T47D (cell line): ENCODE data around the gene ARR3.
"Not testable (repeated sequence)": the region's sequence is repeated elsewhere in the genome, so short reads cannot be mapped to it uniquely, and the experiment has no call there.

Experiments
- DNase-seq, 2 experiments: peaks; one replicate each; pipeline versions ENCODE4 v3.0.0 to v3.0.0-alpha.2; 2011 to 2012; ENCODE audit warnings: low read depth in 1 of 2, low spot score in 1 of 2
- JUND ChIP-seq: IDR thresholded peaks from 2 replicates; pipeline ENCODE4 v1.6.1; 2012; ENCODE audit warnings: low read depth
- in situ Hi-C: cut with HindIII; loops from 2 replicates; pipeline ENCODE4 v1.10.0; 2016; ENCODE audit warnings: low sequenced_read_pairs, low pct_unique_long_range_greater_than_20kb

ARR3 gene

DNA sequence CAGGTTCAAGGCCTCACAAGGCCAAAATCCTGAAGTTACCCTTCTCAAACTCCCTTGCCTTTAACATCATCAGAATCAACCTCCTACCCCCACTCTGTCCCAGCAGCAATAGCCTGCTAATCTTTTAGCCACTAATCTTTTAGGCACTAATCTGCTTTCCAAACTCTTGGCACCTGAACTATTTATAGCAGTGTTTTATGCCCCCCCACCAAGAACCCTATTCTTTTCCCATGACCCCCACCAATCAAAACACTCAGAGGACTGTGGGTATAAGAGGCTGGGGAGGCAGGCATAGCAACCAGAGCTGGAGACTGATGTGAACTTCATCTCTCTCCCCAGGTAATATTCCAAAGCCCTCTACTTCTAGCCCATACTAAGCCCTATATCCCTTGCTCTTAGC is at the start of gene ARR3:
ARR3 (plus strand) TSS at position 301 of the 400 bp plus-strand sequence. CDS start 1,052 bp downstream, outside the sequence.
- in situ Hi-C loops = no loop called here
- no peak for DNase-seq
- TF ChIP-seq JUND = no peak

DNA sequence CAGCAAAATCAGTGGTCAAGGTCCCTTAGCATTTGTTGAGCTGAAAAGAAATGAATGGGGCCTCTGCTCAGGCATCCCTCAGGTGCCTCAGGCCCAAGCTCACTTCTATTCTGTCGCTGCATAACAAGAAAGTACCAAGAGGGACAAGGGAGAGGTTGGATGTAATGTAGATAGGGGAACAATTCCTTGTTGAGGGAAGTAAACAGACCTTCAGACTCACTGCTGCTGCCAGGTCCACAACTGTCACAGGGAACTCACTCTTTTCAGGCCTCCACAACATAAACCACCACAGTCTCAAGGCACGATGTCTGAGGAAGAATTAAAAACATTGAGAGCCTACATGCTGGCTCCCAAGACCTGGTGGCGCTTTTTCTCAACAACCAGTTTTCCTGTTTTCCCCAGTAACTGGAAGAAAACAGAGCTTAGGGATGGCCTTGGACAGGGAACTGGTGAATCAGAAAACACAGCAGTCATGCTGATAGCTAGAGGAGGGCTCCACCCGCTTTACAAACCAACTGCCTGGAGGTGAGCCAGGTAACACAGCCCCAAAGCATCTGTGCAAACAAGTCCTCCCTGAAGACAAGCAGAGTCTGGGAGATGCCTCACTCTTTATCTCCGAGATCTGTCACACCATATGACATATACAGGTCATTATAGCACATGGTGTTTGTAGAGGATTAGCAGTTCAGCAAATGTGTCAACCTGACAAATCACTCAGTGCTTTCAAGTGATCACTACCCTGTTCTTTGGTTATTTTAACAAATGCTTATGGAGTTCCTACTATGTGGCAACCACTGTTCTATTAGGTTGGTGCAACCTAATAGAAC is 48.0 kb upstream of the ARR3 start:
- in situ Hi-C loops = no loop called here
- TF ChIP-seq JUND = no peak
- peak in 1 of 2 experiments; percentile 65 for DNase-seq

DNA sequence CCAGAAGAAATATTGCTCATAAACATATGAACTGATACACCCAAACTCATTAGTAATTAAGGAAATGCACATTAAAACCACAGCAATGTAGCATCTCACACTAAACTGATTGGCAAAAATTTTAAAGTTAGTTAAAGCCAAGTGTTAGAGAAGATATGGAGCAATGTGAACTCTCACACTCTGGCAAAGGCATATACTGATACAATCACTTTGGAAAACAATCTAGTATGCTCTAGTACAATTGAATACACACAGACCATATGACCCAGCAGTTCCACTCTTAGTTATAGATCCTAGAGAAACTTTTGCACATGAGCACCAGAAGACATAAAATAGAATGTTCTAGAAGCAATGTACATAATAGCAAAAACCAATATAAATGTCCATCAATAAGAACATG is 42.1 kb upstream of the ARR3 start:
- in situ Hi-C loops = no loop called here
- no peak for DNase-seq
- TF ChIP-seq JUND = no peak

GRCh38 chrX:70226687-70227086 is 41.4 kb upstream of the ARR3 start:
- TF ChIP-seq JUND = no peak
- in situ Hi-C loops = no loop called here
- DNase-seq = no peak

- in situ Hi-C loops = no loop called here
- no peak for DNase-seq
- TF ChIP-seq JUND = no peak
Observed at GRCh38 chrX:70231666-70232065, 36.5 kb upstream of the ARR3 start.

GRCh38 chrX:70234355-70234754 is 33.8 kb upstream of the ARR3 start, which contains the start of gene AWAT1:
Gene AWAT1 (plus strand): TSS chrX:70234655. CDS start chrX:70234696, 41 bp downstream.
- no peak for TF ChIP-seq JUND
- in situ Hi-C loops = no loop called here
- DNase-seq = no peak

GRCh38 chrX:70240751-70241150 is 27.4 kb upstream of the ARR3 start:
- no peak for DNase-seq
- TF ChIP-seq JUND = no peak
- in situ Hi-C loops = no loop called here

DNA sequence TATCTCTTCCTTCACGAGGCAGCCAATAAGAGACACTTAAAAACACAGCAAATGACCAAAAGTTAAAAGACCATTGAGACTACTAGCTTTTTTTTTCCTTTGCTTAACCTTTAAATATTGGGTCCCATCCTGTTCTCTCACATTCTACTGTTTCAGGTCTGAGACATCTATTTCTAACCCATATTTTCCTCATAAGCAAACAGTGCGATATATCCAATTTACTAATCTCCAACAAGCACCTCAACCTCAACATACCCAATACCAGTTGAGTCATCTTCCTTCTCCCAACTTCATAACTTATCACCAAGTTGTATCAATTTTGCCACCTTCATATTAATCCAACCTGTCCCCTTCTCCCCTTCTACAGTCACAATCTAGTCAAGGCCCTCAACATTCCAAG is 26.6 kb upstream of the ARR3 start:
- DNase-seq = no peak
- TF ChIP-seq JUND = no peak
- in situ Hi-C loops = no loop called here

GRCh38 chrX:70243601-70244000 is 24.5 kb upstream of the ARR3 start:
- DNase-seq, in situ Hi-C loops: not testable (repeated sequence)

DNA sequence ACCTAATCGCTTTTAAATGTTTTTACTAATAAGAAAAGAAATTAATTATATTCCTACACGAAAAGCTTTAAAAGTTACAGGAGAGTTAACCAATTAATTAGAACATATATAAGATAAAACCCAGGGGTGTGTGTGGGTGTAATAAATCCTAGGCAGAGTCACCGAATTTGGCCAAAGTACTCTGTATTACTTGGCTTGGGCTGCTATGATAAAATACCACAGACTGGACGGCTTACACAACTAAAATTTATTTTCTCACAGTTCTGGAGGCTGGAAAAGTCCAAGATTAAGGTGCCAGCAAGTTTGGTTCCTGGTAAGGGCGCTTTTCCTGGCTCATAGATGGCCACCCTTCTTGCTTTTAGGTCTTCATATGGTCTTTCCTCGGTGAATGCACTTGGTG is 23.3 kb upstream of the ARR3 start:
- no peak for DNase-seq
- in situ Hi-C loops = no loop called here
- TF ChIP-seq JUND = no peak

DNA sequence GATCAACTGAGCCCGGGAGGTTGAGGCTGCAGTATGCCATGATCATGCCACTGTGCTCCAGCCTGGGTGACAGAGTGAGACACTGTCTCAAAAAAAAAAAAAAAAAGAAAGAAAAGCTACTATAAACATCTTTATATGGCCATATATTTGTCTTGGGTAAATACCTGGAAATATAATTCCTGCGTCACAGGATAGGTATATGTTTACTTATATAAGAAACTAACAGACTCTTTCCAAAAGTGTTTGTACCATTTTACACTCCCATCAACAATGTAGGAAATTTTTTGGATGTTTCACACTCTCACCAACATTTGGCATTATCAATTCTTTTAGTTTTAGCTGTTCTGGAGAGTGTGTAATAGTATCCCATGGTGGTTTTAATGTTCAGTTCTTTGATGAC is 20.9 kb upstream of the ARR3 start:
- in situ Hi-C loops = no loop called here
- no peak for DNase-seq
- no peak for TF ChIP-seq JUND

GRCh38 chrX:70252491-70252890 is 15.6 kb upstream of the ARR3 start:
- no peak for TF ChIP-seq JUND
- no peak for DNase-seq
- in situ Hi-C loops = no loop called here

DNA sequence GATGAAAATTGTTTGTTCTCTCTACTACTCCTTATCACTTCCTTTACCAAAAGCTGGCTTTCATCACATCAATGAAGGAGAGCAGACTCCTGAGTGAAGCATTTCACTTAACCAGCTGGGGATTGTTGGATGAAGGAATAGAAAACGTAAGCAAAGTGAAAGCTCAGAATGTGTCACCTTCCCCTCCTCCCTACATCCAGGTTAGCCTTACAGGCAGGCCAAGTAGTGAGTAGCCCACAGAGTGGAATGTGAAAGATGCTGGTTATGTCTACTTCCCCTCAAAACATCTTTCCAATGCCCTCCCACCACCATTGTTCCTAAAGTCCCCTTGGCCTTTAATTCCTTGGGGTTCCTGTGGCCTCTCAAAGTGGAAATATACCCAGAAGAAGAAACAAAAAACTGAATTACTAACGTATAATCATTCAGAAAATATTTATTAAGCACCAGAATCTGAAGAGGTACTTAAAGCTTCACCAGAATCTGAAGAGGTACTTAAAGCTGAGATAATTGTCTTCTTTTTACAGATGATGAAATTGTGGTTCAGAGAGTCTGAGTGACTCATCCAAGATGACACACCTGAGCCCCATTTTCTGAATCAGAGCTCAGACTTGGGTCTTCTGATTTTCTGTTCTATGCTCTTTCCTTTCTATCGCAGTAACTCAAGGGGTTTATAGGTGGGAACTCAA is 14.6 kb upstream of the ARR3 start:
- in situ Hi-C loops = no loop called here
- no peak for TF ChIP-seq JUND
- no peak for DNase-seq

DNA sequence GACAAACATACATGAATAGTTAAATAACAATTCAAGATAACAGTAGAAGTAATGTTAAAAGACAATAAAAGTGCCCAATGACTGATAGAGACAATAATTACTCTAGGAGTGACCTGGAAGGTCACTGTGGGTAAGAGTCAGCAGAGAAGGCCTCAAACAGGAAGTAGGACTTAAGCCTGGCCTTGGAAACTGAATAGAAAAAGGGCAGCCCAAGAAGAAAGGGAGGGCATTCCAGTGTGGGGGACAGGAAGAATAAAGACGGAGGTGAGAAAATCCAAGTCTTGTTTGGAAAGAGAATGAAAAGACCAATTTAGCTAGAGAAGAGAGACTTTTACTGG is 14.1 kb upstream of the ARR3 start:
- no peak for TF ChIP-seq JUND
- in situ Hi-C loops = no loop called here
- DNase-seq = no peak
